Neural progenitor cell (in vitro differentiated cells): Measurements from ENCODE around the gene PRCD. TPM values are rescaled to one million over a fixed set of nuclear protein-coding genes. Genes with fewer than 3 reads are reported as not detected.
"Not testable (repeated sequence)": the region's sequence is repeated elsewhere in the genome, so short reads cannot be mapped to it uniquely, and the experiment has no call there.

Source experiments
- DNase-seq: peaks from one replicate; pipeline ENCODE4 v3.0.0-alpha.2; 2016; ENCODE audit warnings: low spot score
- H2AFZ ChIP-seq: fragments of 200-600 bp; sonication (generic); replicated peaks from 2 replicates; pipeline ENCODE4 v1.6.1; 2016; ENCODE audit warnings: antibody characterized with exemption
- H3F3A ChIP-seq: fragments of 200-600 bp; sonication (generic); 2 replicates; pipeline ENCODE4 v1.6.1; 2016; ENCODE audit warnings: antibody characterized with exemption, low read depth
- H3K27ac ChIP-seq: fragments of 200-600 bp; sonication (generic); 2 replicates; pipeline ENCODE4 v1.5.1; 2016; ENCODE audit warnings: mild to moderate bottlenecking
- H3K27me3 ChIP-seq: fragments of 200-600 bp; sonication (generic); 2 replicates; pipeline ENCODE4 v1.6.1; 2016; ENCODE audit warnings: mild to moderate bottlenecking, moderate library complexity
- H3K36me3 ChIP-seq: fragments of 200-600 bp; sonication (generic); 2 replicates; pipeline ENCODE4 v1.5.1; 2016
- H3K4me1 ChIP-seq: fragments of 200-600 bp; sonication (generic); 2 replicates; pipeline ENCODE4 v1.6.1; 2016; ENCODE audit warnings: mixed run types
- H3K4me2 ChIP-seq: fragments of 200-600 bp; sonication (generic); 2 replicates; pipeline ENCODE4 v1.6.1; 2016
- H3K4me3 ChIP-seq: fragments of 200-600 bp; sonication (generic); 2 replicates; pipeline ENCODE4 v1.5.1; 2016
- H3K79me2 ChIP-seq: fragments of 200-600 bp; sonication (generic); 2 replicates; pipeline ENCODE4 v1.6.1; 2016; ENCODE audit warnings: low read depth
- H3K9ac ChIP-seq: fragments of 200-600 bp; sonication (generic); 2 replicates; pipeline ENCODE4 v1.6.1; 2016
- H3K9me3 ChIP-seq: fragments of 200-600 bp; sonication (generic); 2 replicates; pipeline ENCODE4 v1.5.1; 2016; ENCODE audit warnings: low read depth
- H4K20me1 ChIP-seq: fragments of 200-600 bp; sonication (generic); 2 replicates; pipeline ENCODE4 v1.6.1; 2016; ENCODE audit warnings: low read depth
- H3K27ac Mint-ChIP-seq: 3 replicates; pipeline ENCODE4 v1.8.0; 2021; ENCODE audit warnings: mixed read lengths
- H3K27me3 Mint-ChIP-seq: 2 replicates; pipeline ENCODE4 v1.8.0; 2022; ENCODE audit warnings: low read depth, mild to moderate bottlenecking, inconsistent platforms, moderate library complexity, mixed read lengths; ENCODE audit not compliant: insufficient read depth
- H3K36me3 Mint-ChIP-seq: 3 replicates; pipeline ENCODE4 v1.8.0; 2021; ENCODE audit warnings: mixed read lengths
- H3K4me1 Mint-ChIP-seq: 3 replicates; pipeline ENCODE4 v1.8.0; 2021; ENCODE audit warnings: mixed read lengths
- H3K4me3 Mint-ChIP-seq: 3 replicates; pipeline ENCODE4 v1.8.0; 2021; ENCODE audit warnings: mild to moderate bottlenecking, moderate library complexity, mixed read lengths
- H3K9me3 Mint-ChIP-seq: 3 replicates; pipeline ENCODE4 v1.8.0; 2020; ENCODE audit warnings: mixed read lengths
- EZH2 ChIP-seq: fragments of 200-600 bp; sonication (generic); IDR thresholded peaks from 2 replicates; pipeline ENCODE4 v1.6.1; 2017; ENCODE audit warnings: antibody characterized with exemption, mild to moderate bottlenecking, moderate library complexity
- EZH2phosphoT487 ChIP-seq: fragments of 200-600 bp; sonication (generic); IDR thresholded peaks from 2 replicates; pipeline ENCODE4 v1.6.1; 2017; ENCODE audit warnings: antibody characterized with exemption
- total RNA-seq: library from RNA; depleted of rRNA; stranded (reverse); fragments of >200 nt; gene quantifications from 2 replicates; pipeline ENCODE4 v1.2.3, GENCODE V29; 2015; ENCODE audit warnings: low replicate concordance
- TF ChIP-seq, protein P1 (sequence below): fragments of 200-600 bp; sonication (generic); IDR thresholded peaks from 2 replicates; pipeline ENCODE4 v1.5.1; 2017; ENCODE audit warnings: antibody characterized with exemption, mild to moderate bottlenecking

PRCD gene
- total RNA-seq, 1 donor from 2014 or later, result not detected

DNA sequence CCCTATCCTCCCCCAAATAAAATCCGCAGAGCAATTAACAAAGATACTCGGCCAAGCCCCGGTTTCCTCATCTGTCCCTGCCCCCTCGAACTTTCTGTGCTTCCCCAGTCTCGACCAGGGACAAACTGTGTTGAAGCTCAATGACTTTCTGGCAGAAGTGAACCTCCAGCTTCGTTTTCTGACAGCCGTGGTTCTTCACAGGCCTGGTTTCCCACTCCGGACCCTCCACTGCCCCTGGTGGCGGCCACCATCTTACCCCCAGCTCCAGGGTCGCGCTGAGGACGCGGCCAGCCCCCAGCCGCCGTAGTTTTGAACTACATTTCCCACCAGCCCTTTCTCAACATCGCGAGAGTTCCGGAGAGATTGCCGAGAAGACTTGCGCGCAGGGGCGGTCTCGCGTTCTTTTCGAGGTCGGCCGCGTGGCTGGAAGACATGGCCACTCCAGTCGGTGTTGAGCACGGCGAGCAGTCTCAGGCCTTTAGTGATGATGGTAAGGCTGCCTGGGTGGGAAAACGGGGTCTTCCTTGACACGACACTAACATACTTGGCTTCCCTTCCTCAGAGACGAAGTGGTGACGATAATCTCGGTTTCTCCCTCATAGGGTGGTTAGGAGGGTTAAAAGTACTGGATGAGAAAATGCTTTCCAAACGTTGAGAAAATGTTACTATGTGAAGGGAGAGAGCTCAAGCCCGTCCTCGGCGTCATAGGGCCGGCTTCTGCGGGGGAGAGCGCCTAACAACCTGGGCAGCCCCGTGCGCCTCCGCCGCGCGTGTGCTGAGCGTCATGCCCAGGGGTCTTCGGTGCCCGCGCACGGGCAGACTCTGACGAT, 17.7 kb downstream of the PRCD start:
- Mint-ChIP-seq H3K27ac (peak overlapping the region; percentile 96), H3K27me3 (no peaks in the 10 kb centered on the region), H3K36me3 (peaks cover 12% of the 10 kb centered on the region), H3K4me3 (peak overlapping the region; percentile 98), H3K4me1 (peaks cover 32% of the 10 kb centered on the region), H3K9me3 (no peaks in the 10 kb centered on the region)
- peaks cover 8% of the 10 kb centered on the region for H3K36me3 ChIP-seq
- peak overlapping the region; percentile 95 for H3K4me2 ChIP-seq
- H3K4me3 ChIP-seq, result peak overlapping the region; percentile 71
- H3K27me3 ChIP-seq, result no peaks in the 10 kb centered on the region
- H3K79me2 ChIP-seq, result peaks cover 47% of the 10 kb centered on the region
- H3K27ac ChIP-seq, result no peak overlapping the region
- peak overlapping the region; percentile 77 for H2AFZ ChIP-seq
- peak overlapping the region; percentile 89 for H3K9ac ChIP-seq
- no peak for TF ChIP-seq EZH2phosphoT487
- TF ChIP-seq, protein P1, sequence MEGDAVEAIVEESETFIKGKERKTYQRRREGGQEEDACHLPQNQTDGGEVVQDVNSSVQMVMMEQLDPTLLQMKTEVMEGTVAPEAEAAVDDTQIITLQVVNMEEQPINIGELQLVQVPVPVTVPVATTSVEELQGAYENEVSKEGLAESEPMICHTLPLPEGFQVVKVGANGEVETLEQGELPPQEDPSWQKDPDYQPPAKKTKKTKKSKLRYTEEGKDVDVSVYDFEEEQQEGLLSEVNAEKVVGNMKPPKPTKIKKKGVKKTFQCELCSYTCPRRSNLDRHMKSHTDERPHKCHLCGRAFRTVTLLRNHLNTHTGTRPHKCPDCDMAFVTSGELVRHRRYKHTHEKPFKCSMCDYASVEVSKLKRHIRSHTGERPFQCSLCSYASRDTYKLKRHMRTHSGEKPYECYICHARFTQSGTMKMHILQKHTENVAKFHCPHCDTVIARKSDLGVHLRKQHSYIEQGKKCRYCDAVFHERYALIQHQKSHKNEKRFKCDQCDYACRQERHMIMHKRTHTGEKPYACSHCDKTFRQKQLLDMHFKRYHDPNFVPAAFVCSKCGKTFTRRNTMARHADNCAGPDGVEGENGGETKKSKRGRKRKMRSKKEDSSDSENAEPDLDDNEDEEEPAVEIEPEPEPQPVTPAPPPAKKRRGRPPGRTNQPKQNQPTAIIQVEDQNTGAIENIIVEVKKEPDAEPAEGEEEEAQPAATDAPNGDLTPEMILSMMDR, result peak; percentile 75
- peak; percentile 98 for DNase-seq
- peaks cover 17% of the 10 kb centered on the region for H3K4me1 ChIP-seq
- peaks cover 43% of the 10 kb centered on the region for H4K20me1 ChIP-seq
- peaks cover 20% of the 10 kb centered on the region for H3F3A ChIP-seq
- no peaks in the 10 kb centered on the region for H3K9me3 ChIP-seq

DNA sequence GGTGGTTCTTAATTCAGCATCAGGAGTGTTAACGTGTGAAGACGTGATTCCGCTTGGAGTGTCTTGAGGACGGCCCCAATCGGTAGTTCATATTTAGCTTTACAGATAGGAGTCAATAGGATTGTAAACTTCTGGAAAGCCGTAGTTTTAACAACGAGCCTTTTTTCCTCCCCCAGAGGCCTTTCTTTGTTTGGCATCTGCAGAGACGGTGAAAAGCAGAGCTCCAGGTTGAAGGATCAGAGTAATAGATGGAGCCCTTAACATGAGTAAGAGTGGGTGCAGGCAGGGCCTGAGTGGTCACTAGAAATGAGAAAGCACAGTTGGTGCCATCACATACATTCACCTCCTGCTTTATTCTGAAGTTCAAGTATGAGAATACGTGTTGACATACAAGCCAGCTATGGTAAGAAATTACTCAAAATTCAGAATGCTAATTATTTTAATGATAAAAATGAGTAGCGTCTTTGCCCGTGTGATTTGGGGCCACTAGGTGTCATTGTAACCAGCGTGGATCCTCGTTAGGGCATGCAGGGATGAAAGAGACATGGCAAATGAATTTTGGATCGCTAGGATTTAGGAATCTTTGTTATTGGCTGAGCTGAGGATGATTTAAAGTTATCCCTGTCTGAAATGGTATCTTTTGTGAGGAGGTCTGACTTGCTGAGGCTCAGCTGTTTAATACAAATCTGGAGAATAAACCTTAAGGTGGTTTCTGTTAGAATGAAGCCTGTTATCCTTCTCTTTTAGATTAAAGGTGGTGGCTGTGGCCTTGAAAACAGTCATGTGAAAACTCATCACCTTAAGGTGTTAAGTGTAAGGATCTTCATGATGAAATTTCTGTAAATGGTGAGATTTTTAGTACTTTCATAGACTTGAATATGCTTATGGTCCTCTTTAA, 18.6 kb downstream of the PRCD start:
- peak overlapping the region; percentile 96 for H3K27ac Mint-ChIP-seq
- peaks cover 25% of the 10 kb centered on the region for H3F3A ChIP-seq
- peak overlapping the region; percentile 71 for H3K4me3 ChIP-seq
- peaks cover 17% of the 10 kb centered on the region for H3K36me3 Mint-ChIP-seq
- no peaks in the 10 kb centered on the region for H3K9me3 Mint-ChIP-seq
- H3K4me3 Mint-ChIP-seq, result peak overlapping the region; percentile 98
- TF ChIP-seq EZH2, result no peak
- TF ChIP-seq EZH2phosphoT487, result no peak
- TF ChIP-seq, protein P1, result peak; percentile 61
- peaks cover 4% of the 10 kb centered on the region for H3K27me3 Mint-ChIP-seq
- H3K4me1 ChIP-seq, result peaks cover 17% of the 10 kb centered on the region
- H3K9ac ChIP-seq, result peak overlapping the region; percentile 89
- H3K4me1 Mint-ChIP-seq, result peaks cover 32% of the 10 kb centered on the region
- peak overlapping the region; percentile 95 for H3K4me2 ChIP-seq
- peaks cover 49% of the 10 kb centered on the region for H4K20me1 ChIP-seq
- DNase-seq, result peak; percentile 43
- H3K27me3 ChIP-seq, result no peaks in the 10 kb centered on the region
- H3K27ac ChIP-seq, result no peak overlapping the region
- H3K36me3 ChIP-seq, result peaks cover 8% of the 10 kb centered on the region
- H3K9me3 ChIP-seq, result no peaks in the 10 kb centered on the region
- H3K79me2 ChIP-seq, result peaks cover 54% of the 10 kb centered on the region
- H2AFZ ChIP-seq, result peak overlapping the region; percentile 46

DNA sequence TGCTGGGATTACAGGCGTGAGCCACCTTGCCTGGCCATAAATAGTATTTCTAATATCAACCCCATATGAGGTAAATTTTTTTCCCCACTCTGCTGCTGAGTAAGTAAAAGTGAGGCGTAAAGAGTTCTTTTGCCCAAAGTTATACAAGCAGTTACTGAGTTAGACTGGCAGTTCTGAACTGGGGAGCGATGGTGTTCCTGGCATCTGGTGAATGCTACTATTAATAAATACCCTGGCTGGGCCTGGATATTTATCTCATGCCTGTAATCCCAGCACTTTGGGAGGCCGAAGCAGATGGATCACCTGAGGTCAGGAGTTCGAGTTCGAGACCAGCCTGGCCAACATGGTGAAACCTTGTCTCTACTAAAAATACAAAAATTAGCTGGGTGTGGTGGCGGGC, 19.6 kb downstream of the PRCD start:
- H3K4me2 ChIP-seq, result peak overlapping the region; percentile 95
- not testable (repeated sequence) for H3K9me3 Mint-ChIP-seq, H3K27ac ChIP-seq, H3K9ac ChIP-seq, H3K36me3 ChIP-seq, H2AFZ ChIP-seq, H3K27me3 ChIP-seq, H3K9me3 ChIP-seq, DNase-seq, H3K27ac Mint-ChIP-seq, H3K27me3 Mint-ChIP-seq
- peaks cover 25% of the 10 kb centered on the region for H3F3A ChIP-seq
- peaks cover 17% of the 10 kb centered on the region for H3K4me1 ChIP-seq
- peaks cover 32% of the 10 kb centered on the region for H3K4me1 Mint-ChIP-seq
- H3K4me3 Mint-ChIP-seq, result peak overlapping the region; percentile 98
- H3K4me3 ChIP-seq, result peak overlapping the region; percentile 71
- H3K79me2 ChIP-seq, result peaks cover 61% of the 10 kb centered on the region
- peaks cover 18% of the 10 kb centered on the region for H3K36me3 Mint-ChIP-seq
- peaks cover 57% of the 10 kb centered on the region for H4K20me1 ChIP-seq
